Measurements from ENCODE around the gene MEI1. TPM values are rescaled to one million over a fixed set of nuclear protein-coding genes. Genes with fewer than 3 reads are reported as not detected.
A peak's percentile ranks its signal among the peaks of the same experiment; 100 is the strongest.

The MEI1 gene
- total and polyA plus RNA-seq, 9 of the 15 experiments (the other 6 are each of a cell fraction or from before 2014, with no cell fraction given) = 0.08 to 0.68 (median 0.18) TPM; not detected in 2

- no peak for TF ChIP-seq E2F1 (CRISPR knock-in tag; IDR thresholded peaks at IDR 0.05)
- peak; percentile 81 for TF ChIP-seq EP400 (IDR thresholded peaks at IDR 0.05)
- TF ChIP-seq RFX1 (IDR thresholded peaks at IDR 0.05) = peak; percentile 52; the same call in 1 of the 2 replicates
- peak; percentile 3; the same call in 1 of the 2 replicates for TF ChIP-seq ZKSCAN1 (IDR thresholded peaks at IDR 0.05; ENCODE audit: low read depth, low read length)
- no peak for TF ChIP-seq MAFK (IDR thresholded peaks at IDR 0.05; ENCODE audit: low read length)
- TF ChIP-seq HDAC2 (IDR thresholded peaks at IDR 0.05) = peak; percentile 76; the same call in 1 of the 2 replicates
- peak; percentile 81 for TF ChIP-seq MTA1 (IDR thresholded peaks at IDR 0.05; ENCODE audit: borderline replicate concordance)
- 0 out of 2 replicates have a peak, but pooled peaks have one; percentile 1 for TF ChIP-seq CHD2 (IDR thresholded peaks at IDR 0.05; ENCODE audit: low read depth, low read length)
- TF ChIP-seq MCM2 (IDR thresholded peaks at IDR 0.05; ENCODE audit: low read depth) = no peak
- peak; percentile 57 for TF ChIP-seq CBFA2T3 (IDR thresholded peaks at IDR 0.05)
- TF ChIP-seq NEUROD1 (IDR thresholded peaks at IDR 0.05; ENCODE audit: borderline replicate concordance, low read depth, low read length, partially characterized antibody) = peak; percentile 95
- TF ChIP-seq E2F6 (IDR thresholded peaks at IDR 0.05; ENCODE audit: borderline replicate concordance in 1 of 2, extremely low read depth in 1 of 2, insufficient read depth in 1 of 2, insufficient read length in 1 of 2, low read depth in 1 of 2, low read length in 1 of 2, poor library complexity in 1 of 2, severe bottlenecking in 1 of 2) = peak in 1 of 2 experiments; percentile 34
- TF ChIP-seq SMAD4 (CRISPR knock-in tag; conservative IDR thresholded peaks at IDR 0.05) = peak; percentile 84
- TF ChIP-seq RBFOX2 (IDR thresholded peaks at IDR 0.05; ENCODE audit: low read depth, low read length) = peak; percentile 82
- TF ChIP-seq NUFIP1 (IDR thresholded peaks at IDR 0.05; ENCODE audit: partially characterized antibody) = no peak
- TF ChIP-seq, protein P1, sequence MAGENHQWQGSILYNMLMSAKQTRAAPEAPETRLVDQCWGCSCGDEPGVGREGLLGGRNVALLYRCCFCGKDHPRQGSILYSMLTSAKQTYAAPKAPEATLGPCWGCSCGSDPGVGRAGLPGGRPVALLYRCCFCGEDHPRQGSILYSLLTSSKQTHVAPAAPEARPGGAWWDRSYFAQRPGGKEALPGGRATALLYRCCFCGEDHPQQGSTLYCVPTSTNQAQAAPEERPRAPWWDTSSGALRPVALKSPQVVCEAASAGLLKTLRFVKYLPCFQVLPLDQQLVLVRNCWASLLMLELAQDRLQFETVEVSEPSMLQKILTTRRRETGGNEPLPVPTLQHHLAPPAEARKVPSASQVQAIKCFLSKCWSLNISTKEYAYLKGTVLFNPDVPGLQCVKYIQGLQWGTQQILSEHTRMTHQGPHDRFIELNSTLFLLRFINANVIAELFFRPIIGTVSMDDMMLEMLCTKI (IDR thresholded peaks at IDR 0.05; ENCODE audit: partially characterized antibody) = no peak
- no peak for TF ChIP-seq ZNF354B (CRISPR knock-in tag; IDR thresholded peaks at IDR 0.05)
- no peak; the same call in 1 of the 2 replicates for TF ChIP-seq ETS1 (conservative IDR thresholded peaks at IDR 0.05; ENCODE audit: control insufficient read depth, low read depth, low read length)
- TF ChIP-seq EGR1 (conservative IDR thresholded peaks at IDR 0.05) = peak; percentile 78
- TF ChIP-seq SMARCE1 (IDR thresholded peaks at IDR 0.05) = 0 out of 2 replicates have a peak, but pooled peaks have one; percentile 32
- TF ChIP-seq HIVEP1 (CRISPR knock-in tag; IDR thresholded peaks at IDR 0.05) = peak; percentile 31; the same call in 1 of the 2 replicates
- peak; percentile 35 for TF ChIP-seq RB1 (IDR thresholded peaks at IDR 0.05; ENCODE audit: low read depth)
- TF ChIP-seq DPF2 (IDR thresholded peaks at IDR 0.05) = peak; percentile 44
- TF ChIP-seq CREM (IDR thresholded peaks at IDR 0.05; ENCODE audit: low read depth) = peak; percentile 88; the same call in 1 of the 2 replicates
- TF ChIP-seq POLR2AphosphoS2 (IDR thresholded peaks at IDR 0.05; ENCODE audit: low read length) = peak; percentile 73; the same call in 1 of the 2 replicates
Measured at GRCh38 chr22:41832553-41833368, 133.5 kb downstream of the MEI1 start, which contains the start of gene SREBF2 (continued).

All from K562 (cell line).